Uterus (tissue), 4 donors: ENCODE data around the gene MAMLD1. TPM values are rescaled to one million over a fixed set of nuclear protein-coding genes. Genes with fewer than 3 reads are reported as not detected.

Experiments
- DNase-seq, 2 donors: peaks; one replicate each; pipeline ENCODE4 v3.0.0-alpha.2; 2019 to 2020
- H3K27ac ChIP-seq, 2 donors: fragments of 200-600 bp; sonication (generic); 1 replicate in 1 of 2; 2 replicates in 1 of 2; pipeline ENCODE4 v1.5.1; 2016 to 2018
- H3K27me3 ChIP-seq, 2 donors: fragments of 200-600 bp; sonication (generic); one replicate each; pipeline ENCODE4 v1.5.1; 2018 to 2019; ENCODE audit warnings: control low read depth in 1 of 2
- H3K36me3 ChIP-seq, 2 donors: fragments of 200-600 bp; sonication (generic); one replicate each; pipeline ENCODE4 v1.5.1; 2019; ENCODE audit warnings: control low read depth in 1 of 2
- H3K4me1 ChIP-seq, 2 donors: fragments of 200-600 bp; sonication (generic); one replicate each; pipeline ENCODE4 v1.5.1; 2018 to 2019; ENCODE audit warnings: control low read depth in 1 of 2
- H3K4me3 ChIP-seq, 2 donors: fragments of 200-600 bp; sonication (generic); 1 replicate in 1 of 2; 2 replicates in 1 of 2; pipeline ENCODE4 v1.5.1; 2018 to 2019; ENCODE audit warnings: mild to moderate bottlenecking in 1 of 2
- H3K9me3 ChIP-seq, 2 donors: fragments of 200-600 bp; sonication (generic); one replicate each; pipeline ENCODE4 v1.5.1; 2019; ENCODE audit warnings: control low read depth in 1 of 2
- POLR2A ChIP-seq, 2 donors: fragments of 450-650 bp; IDR thresholded peaks; one replicate each; pipeline ENCODE4 v1.6.1; 2016; ENCODE audit warnings: antibody characterized with exemption in 2 of 2, mild to moderate bottlenecking in 1 of 2, moderate library complexity in 1 of 2
- intact Hi-C: fragments of 100-400 bp; cut with DNase I; formaldehyde crosslinking; loops from one replicate; pipeline ENCODE4 v1.15.1; 2023; ENCODE audit warnings: low total_unique reads
- total RNA-seq, 4 donors: library from RNA; depleted of rRNA in 3 of 4; stranded (reverse); fragments of >200 nt in 3 of 4; gene quantifications; one replicate each; pipeline versions ENCODE4 v1.1.0 to v1.2.4, GENCODE V29; 2014 to 2023
- TF ChIP-seq, protein P1 (sequence below), 4 experiments: fragments of 200-600 bp in 2 of 4; fragments of 450-650 bp in 2 of 4; sonication (generic) in 2 of 4; IDR thresholded peaks; one replicate each; pipeline ENCODE4 v1.5.1; 2016 to 2019; ENCODE audit warnings: antibody characterized with exemption in 4 of 4, mild to moderate bottlenecking in 2 of 4, moderate library complexity in 1 of 4
- donor health status: DM: yes; HTN: yes; CAD: no.

Gene MAMLD1
- total RNA-seq, 4 donors from 2014 or later = 0.77 to 20.6 (median 2.2) TPM

DNA sequence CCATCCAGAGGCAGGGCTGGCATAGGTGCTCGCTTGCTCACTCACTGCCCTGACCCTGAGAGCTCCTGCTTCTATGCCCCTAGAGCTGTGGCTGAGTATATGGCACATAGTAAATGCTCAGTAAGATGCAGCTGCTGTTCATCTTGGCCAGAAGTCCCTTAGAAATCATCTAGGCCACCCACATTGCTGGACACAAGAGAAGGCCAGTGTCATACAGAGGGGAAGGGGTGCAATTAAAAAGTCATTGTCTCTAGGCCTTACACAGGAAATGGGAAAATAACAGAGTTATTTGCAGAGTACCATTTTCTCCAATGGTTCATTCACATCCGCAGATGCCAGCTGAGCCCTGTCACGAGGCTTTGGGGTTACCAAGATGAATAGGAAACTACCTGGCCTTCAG, 88.8 kb downstream of the MAMLD1 start:
- no peak for TF ChIP-seq POLR2A (IDR thresholded peaks at IDR 0.05)
- TF ChIP-seq, protein P1, sequence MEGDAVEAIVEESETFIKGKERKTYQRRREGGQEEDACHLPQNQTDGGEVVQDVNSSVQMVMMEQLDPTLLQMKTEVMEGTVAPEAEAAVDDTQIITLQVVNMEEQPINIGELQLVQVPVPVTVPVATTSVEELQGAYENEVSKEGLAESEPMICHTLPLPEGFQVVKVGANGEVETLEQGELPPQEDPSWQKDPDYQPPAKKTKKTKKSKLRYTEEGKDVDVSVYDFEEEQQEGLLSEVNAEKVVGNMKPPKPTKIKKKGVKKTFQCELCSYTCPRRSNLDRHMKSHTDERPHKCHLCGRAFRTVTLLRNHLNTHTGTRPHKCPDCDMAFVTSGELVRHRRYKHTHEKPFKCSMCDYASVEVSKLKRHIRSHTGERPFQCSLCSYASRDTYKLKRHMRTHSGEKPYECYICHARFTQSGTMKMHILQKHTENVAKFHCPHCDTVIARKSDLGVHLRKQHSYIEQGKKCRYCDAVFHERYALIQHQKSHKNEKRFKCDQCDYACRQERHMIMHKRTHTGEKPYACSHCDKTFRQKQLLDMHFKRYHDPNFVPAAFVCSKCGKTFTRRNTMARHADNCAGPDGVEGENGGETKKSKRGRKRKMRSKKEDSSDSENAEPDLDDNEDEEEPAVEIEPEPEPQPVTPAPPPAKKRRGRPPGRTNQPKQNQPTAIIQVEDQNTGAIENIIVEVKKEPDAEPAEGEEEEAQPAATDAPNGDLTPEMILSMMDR (IDR thresholded peaks at IDR 0.05) = no peak
- Histone ChIP-seq H3K27me3 (no peaks in the 10 kb centered on the region), H3K4me1 (no peaks in the 10 kb centered on the region), H3K36me3 (no peaks in the 10 kb centered on the region), H3K4me3 (no peak overlapping the region), H3K9me3 (no peaks in the 10 kb centered on the region), H3K27ac (no peak overlapping the region)
- intact Hi-C loops = no loop called here
- no peak for DNase-seq

GRCh38 chrX:150454083-150454482, 91.0 kb downstream of the MAMLD1 start:
- no peaks in the 10 kb centered on the region for H3K36me3 ChIP-seq
- H3K9me3 ChIP-seq = no peaks in the 10 kb centered on the region
- no peak for DNase-seq
- H3K27ac ChIP-seq = no peak overlapping the region
- no peak overlapping the region for H3K4me3 ChIP-seq
- H3K27me3 ChIP-seq = no peaks in the 10 kb centered on the region
- no peaks in the 10 kb centered on the region for H3K4me1 ChIP-seq
- intact Hi-C loops = no loop called here
- TF ChIP-seq POLR2A (IDR thresholded peaks at IDR 0.05) = no peak
- TF ChIP-seq, protein P1 (IDR thresholded peaks at IDR 0.05) = no peak

DNA sequence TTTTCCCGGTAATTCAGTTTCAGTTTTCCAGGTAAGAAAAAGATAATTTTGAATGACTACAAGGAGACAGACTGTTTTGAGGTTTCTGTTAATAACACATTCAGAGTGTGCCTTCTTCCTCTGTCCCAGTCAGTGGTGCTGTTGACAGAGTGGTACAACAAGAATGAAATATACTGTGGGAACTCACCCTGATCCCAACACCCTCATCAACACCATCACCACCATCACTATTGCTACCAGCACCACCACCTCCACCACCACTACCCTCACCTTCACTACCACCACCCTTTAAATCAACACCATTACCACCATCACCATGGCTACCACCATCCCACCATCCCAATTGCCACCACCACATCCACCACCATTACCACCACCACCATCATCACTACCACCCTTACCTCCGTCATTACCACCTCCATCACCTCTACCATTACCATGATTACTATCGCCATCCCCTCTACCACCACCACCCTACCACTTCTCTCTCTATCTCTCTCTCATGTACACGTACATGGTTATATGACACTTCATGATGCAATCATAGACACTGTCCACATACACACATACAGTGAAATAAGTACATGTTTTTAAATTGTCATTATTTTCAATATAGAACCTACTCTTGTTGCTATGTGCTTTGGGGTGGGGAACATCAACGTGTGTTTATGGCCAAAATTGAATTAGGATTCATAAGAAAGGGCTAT, 91.5 kb downstream of the MAMLD1 start:
- H3K9me3 ChIP-seq = no peaks in the 10 kb centered on the region
- intact Hi-C loops = no loop called here

GRCh38 chrX:150455215-150455608, 92.1 kb downstream of the MAMLD1 start:
- H3K4me1 ChIP-seq = no peaks in the 10 kb centered on the region
- intact Hi-C loops = no loop called here

More for the DNA sequence above, 91.5 kb downstream of the MAMLD1 start:
- TF ChIP-seq, protein P1 (IDR thresholded peaks at IDR 0.05) = no peak
- TF ChIP-seq POLR2A (IDR thresholded peaks at IDR 0.05) = no peak
- H3K4me3 ChIP-seq = no peak overlapping the region
- H3K27me3 ChIP-seq = no peaks in the 10 kb centered on the region
- DNase-seq = no peak
- no peaks in the 10 kb centered on the region for H3K36me3 ChIP-seq
- no peak overlapping the region for H3K27ac ChIP-seq
- H3K4me1 ChIP-seq = no peaks in the 10 kb centered on the region

GRCh38 chrX:150456466-150456865, 93.3 kb downstream of the MAMLD1 start:
- H3K4me3 ChIP-seq = no peak overlapping the region
- no peaks in the 10 kb centered on the region for H3K36me3 ChIP-seq
- intact Hi-C loops = no loop called here
- H3K4me1 ChIP-seq = no peaks in the 10 kb centered on the region
- no peak for DNase-seq
- H3K27me3 ChIP-seq = no peaks in the 10 kb centered on the region
- TF ChIP-seq POLR2A (IDR thresholded peaks at IDR 0.05) = no peak
- TF ChIP-seq, protein P1 (IDR thresholded peaks at IDR 0.05) = no peak
- no peak overlapping the region for H3K27ac ChIP-seq
- H3K9me3 ChIP-seq = no peaks in the 10 kb centered on the region

More at GRCh38 chrX:150455215-150455608, 92.1 kb downstream of the MAMLD1 start:
- no peak overlapping the region for H3K4me3 ChIP-seq
- TF ChIP-seq, protein P1 (IDR thresholded peaks at IDR 0.05) = no peak
- TF ChIP-seq POLR2A (IDR thresholded peaks at IDR 0.05) = no peak
- H3K27me3 ChIP-seq = no peaks in the 10 kb centered on the region
- no peaks in the 10 kb centered on the region for H3K36me3 ChIP-seq
- no peak overlapping the region for H3K27ac ChIP-seq
- DNase-seq = no peak
- H3K9me3 ChIP-seq = no peaks in the 10 kb centered on the region
